ENCODE data around the gene SYVN1.
"Not testable (repeated sequence)": the region's sequence is repeated elsewhere in the genome, so short reads cannot be mapped to it uniquely, and the experiment has no call there.

Gene SYVN1

DNA sequence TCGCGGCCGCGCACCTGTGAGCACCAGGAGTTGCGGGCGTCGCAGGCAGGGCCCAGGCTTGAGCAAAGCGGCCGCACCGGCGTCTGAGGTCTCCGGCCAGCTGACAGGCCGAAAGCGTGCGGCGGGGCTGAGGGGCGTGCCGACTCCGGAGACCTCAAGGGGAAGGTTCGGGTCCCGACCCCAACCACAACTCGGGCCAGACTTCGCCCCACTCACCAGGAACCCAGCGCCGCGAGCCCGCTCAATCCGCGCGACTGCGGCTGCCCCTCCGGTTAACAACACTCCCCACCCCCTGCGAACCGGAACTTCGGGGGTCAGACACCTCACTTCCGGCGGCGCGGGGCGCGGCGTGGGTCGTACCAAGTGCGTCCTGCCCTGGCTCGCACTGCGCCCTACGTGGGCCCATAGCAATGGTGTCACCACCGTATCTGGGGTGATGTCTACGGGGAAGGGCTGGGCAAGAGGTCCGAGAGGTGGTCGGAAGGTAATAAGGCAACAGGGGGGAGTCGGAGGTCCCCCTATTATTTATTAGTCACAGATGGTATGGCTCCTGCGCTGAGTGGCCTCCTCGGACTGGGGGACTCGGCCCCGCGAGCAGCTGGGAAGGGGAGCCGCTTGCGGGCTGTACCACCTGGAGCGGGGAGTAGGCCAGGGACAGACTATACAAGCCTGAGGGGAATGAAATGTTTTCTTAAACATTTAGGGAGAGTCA, at the start of gene SYVN1:
Gene SYVN1 (minus strand): TSS at position 280 of the 712 bp plus-strand sequence. CDS start 918 bp downstream, outside the sequence.
- peak; percentile 90 for DNase-seq

DNA sequence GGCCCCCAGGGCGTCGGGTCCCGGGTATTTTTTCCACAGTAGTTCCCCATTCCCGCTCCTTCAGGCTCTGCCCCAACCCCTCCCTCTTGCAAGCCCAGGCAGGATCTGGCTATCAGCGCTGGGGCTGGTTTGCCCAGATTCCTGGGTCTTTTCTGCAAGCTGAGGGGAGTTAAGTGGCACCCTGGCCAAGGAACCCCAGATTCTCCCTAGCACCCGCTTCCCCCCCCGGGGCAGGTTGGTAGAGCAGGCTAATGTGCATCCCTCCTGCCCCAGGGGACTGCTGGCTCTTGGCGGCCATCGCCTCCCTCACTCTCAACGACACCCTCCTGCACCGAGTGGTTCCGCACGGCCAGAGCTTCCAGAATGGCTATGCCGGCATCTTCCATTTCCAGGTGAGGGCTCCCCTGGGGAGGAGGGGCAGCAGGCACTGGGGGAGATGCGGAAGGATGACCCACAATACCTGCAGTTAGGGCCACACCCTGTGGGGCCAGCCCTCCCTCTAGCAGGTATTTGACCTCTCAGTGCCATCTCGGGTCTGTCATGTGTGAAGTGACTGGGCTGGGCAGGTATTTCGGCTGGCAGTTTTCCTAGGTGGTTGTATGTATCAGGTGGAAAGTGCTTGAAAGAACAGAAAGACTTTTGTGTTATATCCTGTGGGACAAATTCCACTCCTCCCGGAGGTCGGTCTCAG, 49.0 kb upstream of the SYVN1 start:
- no peak for DNase-seq

DNA sequence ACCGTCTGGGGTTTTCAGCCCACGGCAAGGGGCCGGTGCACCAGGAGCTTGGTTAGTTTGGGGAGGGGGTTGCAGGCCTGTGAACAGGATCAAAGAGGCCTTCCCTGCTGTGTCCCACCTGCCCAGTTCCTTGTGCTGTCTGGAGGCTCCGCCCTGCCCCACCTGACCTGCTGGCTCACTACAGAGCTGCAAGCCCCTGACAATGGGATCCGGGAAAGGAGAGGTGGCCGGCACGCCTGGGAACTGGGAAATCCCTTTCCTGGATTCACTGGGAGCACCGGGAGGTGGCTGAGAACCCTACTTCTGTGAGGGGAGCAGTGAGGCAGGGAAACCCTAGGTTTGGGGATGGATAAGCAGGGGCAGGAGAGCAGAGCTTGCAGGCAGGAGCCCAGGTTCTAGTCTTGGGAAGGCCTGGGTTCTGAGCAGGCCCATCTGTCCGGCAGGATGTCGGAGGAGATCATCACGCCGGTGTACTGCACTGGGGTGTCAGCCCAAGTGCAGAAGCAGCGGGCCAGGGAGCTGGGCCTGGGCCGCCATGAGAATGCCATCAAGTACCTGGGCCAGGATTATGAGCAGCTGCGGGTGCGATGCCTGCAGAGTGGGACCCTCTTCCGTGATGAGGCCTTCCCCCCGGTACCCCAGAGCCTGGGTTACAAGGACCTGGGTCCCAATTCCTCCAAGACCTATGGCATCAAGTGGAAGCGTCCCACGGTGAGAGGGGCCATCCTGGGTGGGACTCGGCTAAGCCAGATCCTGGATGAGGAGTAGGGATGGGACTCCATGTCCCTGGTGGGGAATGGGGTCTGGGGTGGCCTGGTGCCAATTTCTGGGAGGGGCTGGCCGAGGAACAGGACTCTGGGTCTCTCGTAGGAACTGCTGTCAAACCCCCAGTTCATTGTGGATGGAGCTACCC, 48.2 kb upstream of the SYVN1 start:
- peak; percentile 42 for DNase-seq

DNA sequence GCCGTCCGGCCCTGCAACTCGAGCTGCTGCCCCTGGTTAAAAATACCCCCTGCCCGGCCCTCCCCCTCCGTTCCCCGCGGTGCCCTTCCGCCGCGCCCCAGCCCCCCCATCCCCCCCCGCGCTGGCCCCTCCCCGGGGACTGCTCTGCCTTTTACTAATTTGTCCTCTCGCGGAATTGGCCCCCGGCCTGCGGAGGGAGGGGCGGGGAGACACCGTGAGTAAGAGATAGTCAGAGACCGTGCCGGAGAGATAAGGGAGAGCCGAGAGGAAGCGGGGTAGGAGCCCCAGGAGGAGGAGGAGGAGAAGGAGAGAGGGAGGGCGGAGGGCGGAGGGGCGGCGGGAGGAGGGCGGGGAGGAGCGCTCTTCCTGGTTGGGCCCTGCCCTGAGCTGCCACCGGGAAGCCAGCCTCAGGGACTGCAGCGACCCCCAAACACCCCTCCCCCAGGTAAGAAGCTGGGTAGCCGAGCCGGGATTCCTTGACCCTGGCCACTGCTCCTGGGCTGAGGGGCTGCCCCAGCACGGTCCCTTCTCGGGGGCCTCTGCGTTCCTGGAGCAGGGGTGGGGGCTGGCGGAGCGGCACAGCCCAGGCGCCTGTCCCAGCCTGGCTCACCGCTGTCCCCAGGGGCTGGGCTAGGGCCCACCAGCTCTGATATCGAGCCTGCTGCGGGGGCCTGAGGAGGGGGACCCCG, 47.4 kb upstream of the SYVN1 start, which contains the start of gene CAPN1:
Gene CAPN1 (plus strand): TSS at position 360 of the 689 bp plus-strand sequence. CDS start 774 bp downstream, outside the sequence.
- peak; percentile 80 for DNase-seq

DNA sequence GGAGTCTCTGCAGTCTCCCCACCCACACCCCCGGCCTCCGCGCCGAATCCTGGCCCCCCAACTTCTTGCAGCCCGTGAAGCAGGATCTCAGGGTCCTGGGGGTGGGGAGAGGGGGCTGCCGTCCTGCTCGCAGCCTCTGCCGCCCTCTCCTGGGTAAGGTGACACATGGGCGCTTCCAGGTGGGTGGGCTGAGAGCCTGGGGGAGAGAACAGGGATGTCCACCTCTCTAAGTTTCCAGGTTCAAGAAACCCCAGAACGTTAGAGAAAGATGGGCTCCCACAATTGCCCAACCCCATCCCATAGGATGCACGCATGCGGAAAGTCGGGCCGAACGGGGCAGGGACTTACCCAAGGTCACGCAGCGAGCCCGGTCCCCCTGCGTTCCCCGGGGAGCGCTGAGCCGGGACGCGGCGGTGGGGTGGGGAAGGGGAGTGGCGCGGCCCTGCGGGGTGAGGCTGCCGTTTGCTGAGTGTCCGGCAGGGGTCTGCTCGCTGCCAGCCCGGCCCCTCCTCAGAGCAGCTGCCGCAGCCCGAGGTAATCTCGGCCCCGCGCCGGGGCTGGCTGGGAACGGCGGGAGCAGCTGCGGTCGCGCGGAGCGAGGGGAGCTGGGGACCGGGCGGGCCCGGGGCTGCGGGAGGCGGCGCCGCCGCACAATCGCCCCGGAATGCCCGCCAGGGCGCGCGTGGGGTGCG, 46.7 kb upstream of the SYVN1 start:
- DNase-seq: peak; percentile 83

DNA sequence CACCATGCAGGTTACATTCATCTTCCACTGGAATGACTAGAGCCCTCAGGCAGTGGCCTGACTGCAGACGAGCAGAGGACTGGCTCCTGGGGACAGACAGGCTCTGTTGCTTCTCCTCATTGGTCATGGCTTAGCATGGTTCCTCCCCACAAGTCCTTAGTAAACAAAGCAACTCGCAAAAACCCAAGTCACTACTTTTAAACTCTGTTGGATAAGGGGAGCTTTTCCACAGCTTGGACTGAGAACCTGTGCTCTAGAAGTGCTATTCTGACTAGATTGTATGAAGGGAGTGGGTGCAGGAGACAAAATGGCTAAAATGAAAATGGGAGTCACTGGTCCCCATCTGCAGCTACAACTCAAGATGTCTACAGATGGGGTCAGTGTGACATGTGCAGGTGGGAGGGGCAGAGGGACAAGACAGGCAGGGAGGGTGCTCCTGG, 40.3 kb upstream of the SYVN1 start:
- DNase-seq: not testable (repeated sequence)

DNA sequence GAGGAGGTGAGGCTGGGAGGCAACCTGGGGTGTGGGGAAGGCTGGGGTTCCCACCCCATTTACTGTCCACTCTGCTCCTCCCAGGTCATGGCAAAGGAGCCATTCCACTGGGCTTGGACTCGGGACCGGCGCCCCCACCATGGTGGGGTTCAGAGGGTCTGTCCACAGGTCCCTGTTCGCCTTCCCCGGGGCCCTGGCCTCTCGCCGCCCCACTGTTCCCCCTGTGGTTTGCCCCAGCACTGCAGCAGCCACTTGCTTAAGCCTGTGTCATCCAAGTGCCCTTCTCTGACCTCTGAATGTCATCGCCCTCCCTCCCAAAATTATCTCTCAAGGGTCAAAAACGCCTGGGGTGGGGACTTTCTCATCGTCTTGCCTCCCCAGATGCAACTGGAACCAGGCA, 38.3 kb upstream of the SYVN1 start:
- DNase-seq: no peak

DNA sequence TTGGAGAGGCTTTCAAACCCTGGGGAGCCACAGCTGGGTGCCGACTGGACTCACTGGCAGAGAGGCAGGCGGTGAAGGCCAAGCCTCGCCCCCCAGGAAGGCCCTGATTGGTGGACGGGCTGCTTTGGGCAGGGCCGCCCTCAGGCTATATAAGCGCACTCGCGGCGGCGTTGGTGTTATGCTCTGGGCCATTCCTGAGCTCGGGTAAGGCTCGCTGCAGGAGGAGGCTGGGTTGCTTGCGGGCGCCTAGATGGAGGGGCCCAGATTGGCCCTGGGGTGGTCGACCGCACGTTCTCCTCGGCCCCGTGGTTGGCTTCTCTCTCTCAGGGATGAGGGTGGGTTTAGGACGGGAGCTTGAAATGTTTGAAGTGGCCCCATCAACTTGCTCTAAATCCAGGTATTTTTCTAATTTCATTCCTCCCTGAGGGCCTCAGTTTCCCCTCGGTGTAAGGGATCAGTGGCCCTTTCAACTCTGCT, 35.8 kb upstream of the SYVN1 start, which contains the start of gene SPDYC:
Gene SPDYC (plus strand): TSS at position 176 of the 477 bp plus-strand sequence. CDS start 1,125 bp downstream, outside the sequence.
- no peak for DNase-seq

DNA sequence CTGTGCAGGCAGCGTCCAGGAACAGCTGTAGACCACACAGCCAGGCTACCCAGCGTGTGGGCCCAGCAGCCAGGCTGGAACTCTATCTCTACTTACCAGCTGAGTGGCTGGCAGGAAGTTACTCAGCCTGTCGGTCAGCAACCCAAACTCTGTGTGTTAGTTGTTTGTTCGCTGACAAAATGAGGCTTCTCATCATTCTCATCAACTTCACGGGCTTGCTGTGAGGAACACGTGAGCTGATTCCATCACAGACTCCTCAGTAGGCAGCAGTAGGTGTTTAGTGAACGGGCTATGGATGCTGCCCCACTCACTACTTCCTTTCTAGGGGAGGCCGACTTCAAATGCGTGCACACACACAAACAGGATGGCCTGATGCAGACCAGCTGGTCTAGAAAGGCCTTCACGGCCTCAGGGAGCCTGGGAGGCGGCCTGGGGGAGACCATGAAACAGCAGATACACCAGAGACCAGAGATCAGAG, 34.9 kb upstream of the SYVN1 start:
- no peak for DNase-seq

DNA sequence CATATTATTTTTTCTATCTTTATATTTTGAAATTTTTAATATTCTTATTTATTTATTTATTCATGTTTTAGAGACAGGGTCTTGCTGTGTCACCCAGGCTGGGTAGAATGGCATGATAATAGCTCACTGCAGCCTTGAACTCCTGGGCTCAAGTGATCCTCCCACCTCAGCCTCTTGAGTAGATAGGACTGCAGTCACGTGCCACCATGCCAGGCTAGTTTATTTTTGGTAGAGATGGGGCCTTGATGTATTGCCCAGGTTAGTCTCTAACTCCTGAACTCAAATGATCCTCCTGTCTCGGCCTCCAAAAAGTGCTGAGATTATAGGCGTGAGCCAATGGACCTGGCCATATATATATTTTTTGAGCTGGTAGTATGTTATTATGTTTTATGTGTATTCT, 33.3 kb upstream of the SYVN1 start:
- DNase-seq: no peak

DNA sequence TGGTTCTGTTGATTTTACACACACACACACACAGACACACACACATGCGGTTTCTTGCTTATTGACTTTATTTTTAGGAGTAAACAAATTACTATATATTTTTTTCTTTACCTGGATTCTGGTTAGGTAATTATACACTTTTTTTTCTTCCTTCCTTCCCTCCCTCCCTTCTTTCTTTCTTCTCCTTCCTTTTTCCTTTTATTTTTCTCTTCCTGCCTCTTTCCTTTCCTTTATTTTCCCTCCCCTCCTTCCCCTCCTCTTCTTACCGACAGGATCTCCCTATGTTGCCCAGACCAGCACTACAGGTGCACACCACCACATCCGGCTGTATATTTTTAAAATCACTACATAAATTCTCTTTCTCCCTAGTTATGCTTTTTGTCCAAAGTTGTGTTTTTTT, 32.6 kb upstream of the SYVN1 start:
- DNase-seq: no peak

DNA sequence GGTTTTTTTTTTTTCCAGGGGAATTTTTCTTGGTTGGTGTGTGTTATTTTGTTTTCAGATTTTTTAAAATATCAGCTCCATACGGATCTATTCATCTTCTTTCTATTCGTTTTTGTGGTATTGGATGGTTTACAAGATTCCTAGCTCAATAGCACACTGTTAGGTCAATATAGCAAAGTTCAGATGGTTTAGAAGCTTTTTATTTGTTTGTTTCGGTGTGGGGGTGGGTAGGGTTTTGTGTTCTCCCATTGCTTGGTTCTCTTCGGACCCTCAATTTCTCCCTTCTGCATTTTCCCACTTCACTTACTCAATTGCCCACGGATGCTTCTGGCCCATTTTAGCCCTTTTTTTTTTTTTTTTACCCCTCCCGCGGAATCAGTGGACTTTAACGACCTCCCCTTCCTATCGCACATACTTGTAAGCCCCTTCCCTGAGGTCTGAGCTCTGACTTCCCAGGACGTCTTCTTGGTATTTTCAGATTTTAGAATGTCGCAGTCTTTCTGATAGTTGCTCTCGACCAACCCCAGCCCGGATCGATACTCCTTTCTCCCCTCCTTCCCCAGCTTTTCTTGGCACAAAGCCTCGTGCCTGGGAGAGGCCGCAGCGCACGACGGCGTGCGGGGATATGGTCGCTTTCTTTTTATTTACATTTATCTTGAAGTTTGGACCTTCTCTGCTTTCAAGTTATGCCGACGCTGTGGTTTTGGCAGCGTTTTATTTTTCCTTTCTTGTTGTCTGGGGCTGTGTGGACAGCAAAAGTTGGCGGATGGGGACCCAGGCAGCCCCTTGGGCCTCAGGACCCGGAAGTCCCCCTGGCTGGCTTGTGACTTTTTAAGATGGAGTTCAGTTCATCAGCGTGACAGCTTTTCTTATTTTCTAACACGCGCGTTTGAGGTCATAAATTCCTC, 31.3 kb upstream of the SYVN1 start:
- no peak for DNase-seq

DNA sequence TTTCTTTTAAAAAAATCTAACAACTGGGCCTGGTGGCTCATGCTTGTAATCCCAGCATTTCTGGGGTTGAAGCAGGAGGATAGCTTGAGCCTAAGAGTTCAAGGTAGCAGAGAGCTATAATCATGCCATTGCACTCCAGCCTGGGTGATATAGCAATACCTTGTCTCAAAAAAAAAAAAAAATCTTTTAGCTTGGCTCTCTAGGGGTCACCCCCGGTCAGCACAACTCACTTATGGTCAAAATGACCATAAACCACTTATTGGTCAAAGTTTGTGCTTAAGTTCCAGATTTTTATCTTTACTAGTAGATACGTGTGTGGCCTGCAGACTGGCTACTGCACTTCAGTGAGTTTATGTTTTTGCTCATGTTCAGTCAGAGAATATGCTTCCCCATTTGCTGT, 29.4 kb upstream of the SYVN1 start:
- DNase-seq: no peak

DNA sequence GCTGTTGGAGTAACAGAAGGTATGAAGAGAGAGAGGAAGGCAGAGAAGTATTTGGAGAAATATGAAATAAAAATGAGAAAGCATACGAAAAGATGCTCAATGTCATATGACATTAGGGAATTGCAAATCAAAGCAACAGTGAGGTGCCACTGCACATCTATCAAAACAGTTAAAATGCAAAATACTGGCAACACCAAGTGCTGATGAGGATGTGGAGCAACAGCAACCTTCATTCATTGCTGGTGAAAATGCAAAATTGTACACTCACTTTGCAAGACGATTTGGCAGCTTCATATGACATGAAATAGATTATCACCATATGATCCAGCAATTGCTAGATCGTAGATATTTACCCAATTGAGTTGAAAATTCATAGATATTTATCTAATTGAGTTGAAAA, 26.3 kb upstream of the SYVN1 start:
- DNase-seq: no peak

DNA sequence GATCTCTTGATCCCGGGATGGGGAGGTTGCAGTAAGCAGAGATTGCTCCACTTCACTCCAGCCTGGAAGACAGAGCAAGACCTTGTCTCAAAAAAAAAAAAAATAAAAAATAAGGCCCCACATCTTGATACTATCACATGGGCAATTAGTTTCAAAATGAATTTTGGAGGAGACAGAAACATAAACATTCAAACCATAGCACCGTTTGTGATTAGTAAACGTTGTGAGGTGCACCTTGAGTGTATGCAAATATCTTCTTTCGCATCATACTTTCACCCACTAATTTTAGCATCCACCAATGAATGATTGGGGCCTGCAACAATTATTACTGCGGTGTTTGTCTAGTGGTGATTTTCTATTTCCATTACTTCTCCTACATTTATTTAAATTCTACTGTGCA, 24.7 kb upstream of the SYVN1 start:
- no peak for DNase-seq

DNA sequence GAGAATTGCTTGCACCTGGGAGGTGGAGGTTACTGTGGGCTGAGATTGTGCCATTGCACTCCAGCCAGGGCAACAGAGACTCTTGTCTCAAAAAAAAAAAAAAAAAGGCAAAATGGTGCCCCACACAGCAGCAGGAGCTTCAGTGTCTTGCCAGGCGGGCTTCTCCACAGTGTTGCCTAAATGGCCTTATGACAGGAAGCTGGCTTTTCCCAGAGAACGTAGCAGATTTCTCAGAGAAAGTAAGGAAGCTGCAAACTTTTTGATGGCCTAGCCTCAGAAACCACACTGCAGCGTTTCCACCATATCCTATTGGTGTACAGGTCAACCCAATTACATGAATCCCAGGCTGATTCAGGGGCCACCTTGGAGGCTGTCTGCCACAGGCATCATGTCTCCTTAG, 23.0 kb upstream of the SYVN1 start:
- no peak for DNase-seq

DNA sequence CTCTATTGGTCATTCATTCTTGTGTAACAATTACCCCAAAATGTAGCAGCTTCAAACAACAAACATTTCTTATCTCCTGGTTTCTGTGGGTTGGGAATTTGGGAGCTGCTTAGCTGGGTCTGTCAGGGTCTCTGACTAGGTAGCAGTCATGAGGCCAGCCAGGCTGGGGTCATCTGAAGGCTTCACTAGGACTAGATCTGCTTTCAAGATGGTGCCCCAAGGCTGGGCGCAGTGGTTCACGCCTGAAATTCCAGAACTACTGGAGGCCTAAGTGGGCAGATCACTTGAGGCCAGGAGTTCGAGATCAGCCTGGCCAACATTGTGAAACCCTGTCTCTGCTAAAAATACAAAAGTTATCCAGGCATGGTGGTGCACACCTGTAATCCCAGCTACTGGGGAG, 22.6 kb upstream of the SYVN1 start:
- DNase-seq: no peak

DNA sequence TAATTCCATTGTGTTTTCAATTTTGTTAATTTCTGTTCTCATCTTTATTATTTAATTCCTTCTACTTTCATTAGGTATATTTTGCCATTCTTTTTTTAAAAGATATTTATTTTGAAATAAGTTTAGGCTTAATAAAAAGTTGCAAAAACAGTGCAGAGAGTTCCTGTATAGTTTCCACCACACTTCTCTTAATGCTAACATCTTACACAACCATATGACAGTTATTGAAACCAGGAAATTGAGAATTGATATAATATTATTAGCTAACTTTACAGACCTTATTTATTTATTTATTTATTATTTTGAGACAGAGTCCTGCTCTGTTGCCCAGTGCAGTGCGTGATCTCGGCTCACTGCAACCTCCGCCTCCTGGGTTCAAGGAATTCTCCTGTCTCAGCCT, 21.9 kb upstream of the SYVN1 start:
- no peak for DNase-seq

DNA sequence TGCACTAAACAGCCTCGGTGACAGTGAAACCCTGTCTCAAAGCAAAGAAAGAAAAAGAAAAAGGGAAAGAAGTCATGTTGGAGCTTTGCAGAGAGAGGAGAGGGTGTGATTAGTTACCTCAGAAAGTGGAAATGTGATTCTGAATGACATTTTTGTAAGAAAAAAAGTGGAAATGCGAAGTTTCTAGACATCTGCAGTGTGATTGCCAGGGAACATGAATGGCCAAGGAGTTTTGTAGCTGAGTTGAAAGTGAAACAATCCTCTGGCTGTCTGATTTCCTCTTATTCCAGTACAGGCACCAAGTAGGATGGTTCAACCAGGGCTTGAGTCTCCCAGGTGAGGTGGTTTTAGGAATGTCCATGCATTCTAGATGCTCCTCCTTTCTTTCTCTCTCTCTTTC, 17.8 kb upstream of the SYVN1 start:
- DNase-seq: no peak

DNA sequence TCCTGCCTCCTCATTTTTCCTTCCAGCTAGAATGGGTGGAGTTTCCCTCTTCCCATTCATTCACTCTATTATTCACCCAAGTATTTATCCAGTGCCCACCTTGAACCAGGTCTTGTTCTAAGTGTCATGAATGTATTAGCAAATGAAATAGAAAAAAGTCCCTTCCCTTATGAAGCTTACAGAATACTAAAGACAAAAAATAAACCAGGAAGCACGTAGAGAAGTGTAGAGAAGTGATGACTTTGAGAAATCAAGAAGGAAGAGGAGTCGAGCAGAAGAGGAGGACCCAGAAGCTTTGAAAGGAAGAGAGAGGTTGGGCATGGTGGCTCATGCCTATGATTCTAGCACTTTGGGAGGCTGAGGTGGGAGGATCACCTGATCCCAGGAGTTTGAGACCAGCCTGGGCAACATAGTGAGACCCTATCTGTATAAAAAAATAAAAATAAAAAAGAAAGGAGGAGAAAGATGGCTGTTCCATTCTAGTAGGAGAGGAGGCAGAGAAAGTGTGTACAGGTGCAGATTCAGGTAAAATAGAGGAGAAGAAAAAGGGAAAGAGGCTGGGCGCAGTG, 17.1 kb upstream of the SYVN1 start:
- DNase-seq: no peak
